HUDEP-2 (cell line): ENCODE results near the gene KCNK3.

Experiments
- DNase-seq, 76 experiments: peaks; one replicate each; lab custom pipeline; 2025; ENCODE audit not compliant: unreplicated experiment in 76 of 76; lab: John Stamatoyannopoulos, UW

KCNK3 gene

GRCh38 chr2:26685989-26686839 lies 6.3 kb upstream of the KCNK3 start:
- no peak for DNase-seq

- no peak for DNase-seq
Observed at GRCh38 chr2:26687328-26687727, 5.2 kb upstream of the KCNK3 start.

GRCh38 chr2:26687801-26688200 lies 4.7 kb upstream of the KCNK3 start:
- DNase-seq = no peak

GRCh38 chr2:26691161-26691560 lies 1.4 kb upstream of the KCNK3 start:
- no peak for DNase-seq

- no peak for DNase-seq
Observed at GRCh38 chr2:26691881-26692278, 642 bp upstream of the KCNK3 start.

GRCh38 chr2:26692897-26693849 lies 651 bp downstream of the KCNK3 start:
- no peak for DNase-seq

GRCh38 chr2:26694001-26694400 lies 1.5 kb downstream of the KCNK3 start:
- DNase-seq = no peak

- no peak for DNase-seq
Observed at GRCh38 chr2:26696351-26696816, 3.9 kb downstream of the KCNK3 start.

- no peak for DNase-seq
Observed at GRCh38 chr2:26697425-26697824, 4.9 kb downstream of the KCNK3 start.

- no peak for DNase-seq
Observed at GRCh38 chr2:26699295-26699694, 6.8 kb downstream of the KCNK3 start.

GRCh38 chr2:26700078-26700477 lies 7.6 kb downstream of the KCNK3 start:
- no peak for DNase-seq

- no peak for DNase-seq
Observed at GRCh38 chr2:26701596-26701995, 9.1 kb downstream of the KCNK3 start.

GRCh38 chr2:26702025-26702424 lies 9.5 kb downstream of the KCNK3 start:
- DNase-seq = no peak

GRCh38 chr2:26704441-26704977 lies 12.0 kb downstream of the KCNK3 start:
- no peak for DNase-seq

- no peak for DNase-seq
Observed at GRCh38 chr2:26705126-26705525, 12.6 kb downstream of the KCNK3 start.

GRCh38 chr2:26706093-26706492 lies 13.6 kb downstream of the KCNK3 start:
- no peak for DNase-seq

GRCh38 chr2:26706616-26707473 lies 14.3 kb downstream of the KCNK3 start:
- DNase-seq = no peak

- no peak for DNase-seq
Observed at GRCh38 chr2:26707747-26708146, 15.2 kb downstream of the KCNK3 start.

- DNase-seq = no peak
Observed at GRCh38 chr2:26708457-26708856, 15.9 kb downstream of the KCNK3 start.
